Pons (tissue), 1 donor: Measurements from ENCODE around the gene GON4L.
"Not testable (repeated sequence)": the region's sequence is repeated elsewhere in the genome, so short reads cannot be mapped to it uniquely, and the experiment has no call there.

ENCODE experiments used
- DNase-seq: peaks from one replicate; pipeline ENCODE4 v3.0.0-alpha.2; 2016; ENCODE audit warnings: low spot score

Gene GON4L

DNA sequence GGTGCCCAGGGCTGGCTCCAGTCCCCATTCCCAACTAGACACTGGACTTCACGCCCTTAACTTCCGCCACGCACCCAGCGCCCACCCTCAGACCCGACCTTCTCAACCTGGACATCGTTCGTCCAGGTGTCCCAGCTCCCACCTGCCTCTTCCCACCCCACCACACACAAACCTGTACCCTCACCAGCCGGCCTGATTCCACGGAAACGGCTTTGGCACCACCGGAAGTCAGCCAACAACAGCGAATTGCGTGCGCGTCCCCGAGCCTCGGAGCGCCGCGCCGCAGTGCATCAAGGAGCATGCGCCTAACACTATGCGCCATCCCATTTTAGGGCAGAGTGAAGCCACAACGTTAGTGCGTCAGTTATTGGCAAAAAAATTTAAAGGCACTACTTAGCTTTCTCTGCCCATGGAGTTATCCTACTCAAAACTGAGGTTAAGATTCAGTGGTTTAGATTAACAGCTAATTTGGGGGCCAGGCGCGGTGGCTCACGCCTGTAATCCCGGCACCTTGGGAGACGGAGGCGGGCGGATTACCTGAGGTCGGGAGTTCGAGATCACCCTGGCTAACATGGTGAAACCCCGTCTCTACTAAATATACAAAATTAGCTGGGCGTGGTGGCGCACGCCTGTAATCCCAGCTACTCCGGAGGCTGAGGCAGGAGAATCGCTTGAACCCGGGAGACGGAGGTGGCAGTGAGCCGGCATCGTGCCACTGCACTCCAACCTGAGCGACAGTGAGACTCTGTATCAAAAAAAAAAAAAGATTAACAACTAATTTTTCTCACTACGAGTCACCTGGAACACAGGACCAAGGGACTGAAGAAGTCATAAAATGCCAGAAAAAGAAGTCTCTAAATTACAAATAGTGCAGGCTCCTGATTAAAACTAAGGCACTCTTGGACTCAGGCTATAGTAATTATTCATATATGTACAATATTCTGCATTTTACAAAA, at the start of gene GON4L:
Gene GON4L (minus strand): TSS at position 240 of the 956 bp plus-strand sequence. CDS start 3,434 bp downstream, outside the sequence.
- DNase-seq: peak; percentile 95

GRCh38 chr1:155904261-155904660, 47.2 kb upstream of the GON4L start:
- DNase-seq: no peak

DNA sequence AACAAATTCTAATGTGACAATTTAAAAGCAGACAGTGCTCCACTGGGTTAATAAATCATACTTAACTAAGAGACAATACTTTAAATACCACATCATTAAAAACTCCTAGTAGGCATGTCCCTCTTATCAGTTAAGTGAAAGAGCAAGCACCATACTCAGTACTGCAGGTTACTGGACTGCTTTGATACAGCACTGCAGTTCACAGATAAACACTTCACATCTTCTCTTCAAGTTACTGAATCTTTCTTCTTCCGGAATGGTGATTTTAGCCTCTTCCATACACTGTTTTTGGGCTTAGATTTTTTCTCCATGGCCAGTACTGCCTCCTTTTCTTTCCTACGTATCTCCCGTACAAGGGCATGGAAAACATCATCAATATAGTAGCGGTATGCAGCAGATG, 43.1 kb upstream of the GON4L start:
- DNase-seq: no peak

DNA sequence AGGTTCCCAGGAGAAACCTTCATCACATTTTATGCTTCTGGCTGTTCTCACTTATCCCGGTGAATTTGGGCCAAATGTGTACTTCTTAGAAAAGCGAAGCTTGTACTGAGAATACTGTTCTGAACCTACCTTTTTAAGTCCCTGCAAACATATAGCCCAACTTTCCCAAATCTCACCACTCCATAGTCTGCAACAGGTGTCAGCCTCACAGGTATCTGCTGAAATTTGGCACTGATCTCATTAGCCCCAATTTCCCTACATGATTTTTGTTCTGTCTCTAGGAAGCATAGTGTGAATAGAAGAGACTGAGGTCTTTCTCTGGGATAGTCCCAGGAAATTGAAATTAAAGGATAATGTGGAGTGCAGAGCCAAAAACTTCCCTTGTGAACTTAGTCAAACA, 42.7 kb upstream of the GON4L start:
- DNase-seq: no peak

DNA sequence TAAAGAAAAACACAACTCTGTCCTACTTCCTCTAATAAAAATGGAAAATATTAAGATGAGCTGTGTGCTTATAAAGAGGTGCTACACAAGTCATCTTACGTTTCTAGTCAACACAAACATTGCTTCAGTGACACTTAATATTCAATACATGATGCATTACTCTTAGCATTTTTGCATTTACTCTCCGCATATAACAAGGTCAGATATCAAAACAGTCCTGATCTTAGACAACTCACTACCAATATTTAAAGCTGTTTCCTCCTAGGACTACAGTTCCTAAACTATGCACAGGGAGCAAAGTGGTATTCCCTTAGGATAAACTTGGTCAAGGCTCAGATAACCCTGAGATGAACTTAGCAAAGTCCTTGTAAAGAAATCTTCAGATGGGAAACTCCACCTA, 41.9 kb upstream of the GON4L start:
- no peak for DNase-seq

- no peak for DNase-seq
Measured at GRCh38 chr1:155897746-155898145, 40.7 kb upstream of the GON4L start.

DNA sequence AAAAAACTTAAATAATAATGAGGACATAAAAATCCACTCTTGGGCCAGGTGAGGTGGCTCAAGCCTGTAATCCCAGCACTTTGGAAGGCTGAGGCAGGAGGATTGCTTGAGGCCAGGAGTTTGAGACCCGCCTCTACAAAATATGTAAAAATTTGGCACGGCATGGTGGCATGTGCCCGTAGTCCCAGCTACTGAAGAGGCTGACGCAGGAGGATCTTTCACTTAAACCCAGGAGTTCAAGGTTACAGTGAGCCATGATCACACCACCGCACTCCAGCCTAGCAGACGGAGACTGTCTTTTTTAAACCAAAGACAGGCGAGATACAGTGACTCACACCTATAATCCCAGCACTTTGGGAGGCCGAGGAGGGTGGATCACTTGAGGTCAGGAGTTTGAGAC, 39.5 kb upstream of the GON4L start:
- not testable (repeated sequence) for DNase-seq

- not testable (repeated sequence) for DNase-seq
Measured at GRCh38 chr1:155895617-155896016, 38.6 kb upstream of the GON4L start.

DNA sequence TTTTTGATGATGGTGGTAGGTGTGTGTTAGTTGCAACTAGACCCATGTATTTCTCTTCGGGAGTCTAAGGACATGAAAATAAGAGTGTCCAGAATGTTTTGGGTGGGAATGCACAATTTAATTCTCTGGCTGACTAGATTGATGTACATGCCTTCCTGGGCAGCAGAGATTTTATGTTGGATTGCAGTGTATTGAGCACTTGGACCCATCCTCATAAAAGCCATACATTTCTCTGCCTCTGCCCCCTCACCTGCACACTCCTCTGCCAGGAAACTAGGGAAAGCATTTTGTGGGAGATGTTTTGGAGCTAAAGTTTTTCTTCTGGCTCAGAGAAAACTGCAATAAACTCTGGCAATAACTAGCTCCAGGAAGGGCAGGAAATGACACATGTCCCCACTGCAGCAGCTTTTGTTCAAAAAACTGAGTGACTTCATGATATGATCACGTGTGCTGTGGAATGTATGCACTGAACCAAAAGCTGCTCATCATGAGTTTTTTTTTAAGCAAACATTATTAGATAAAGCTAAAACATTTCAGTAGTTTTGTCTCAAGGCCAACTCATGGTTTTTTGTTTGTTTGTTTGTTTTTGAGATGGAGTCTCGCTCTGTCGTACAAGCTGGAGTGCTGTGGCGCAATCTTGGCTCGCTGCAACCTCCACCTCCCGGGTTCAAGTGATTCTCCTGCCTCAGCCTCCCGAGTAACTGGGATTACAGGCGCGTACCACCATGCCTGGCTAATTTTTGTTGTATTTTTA, 36.6 kb upstream of the GON4L start:
- no peak for DNase-seq

DNA sequence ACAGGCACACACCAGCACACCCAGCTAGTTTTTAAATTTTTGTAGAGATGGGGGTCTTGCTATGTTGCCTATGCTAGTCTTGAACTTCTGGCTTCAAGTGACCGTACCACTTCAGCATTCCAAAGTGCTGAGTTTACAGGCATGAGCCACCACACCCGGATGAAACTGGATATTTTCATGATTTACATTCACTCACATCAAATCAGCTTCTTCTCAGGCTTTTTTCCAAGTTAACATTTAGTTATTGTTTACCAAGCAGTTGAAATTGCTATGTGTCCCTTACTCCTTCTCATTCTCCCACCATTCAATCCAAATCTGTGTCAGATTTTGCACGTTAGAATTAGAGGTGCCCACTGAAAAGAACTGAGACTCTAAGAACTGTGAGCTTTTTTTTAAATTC, 35.8 kb upstream of the GON4L start:
- DNase-seq: no peak

- DNase-seq: no peak
Measured at GRCh38 chr1:155890251-155890650, 33.2 kb upstream of the GON4L start.

DNA sequence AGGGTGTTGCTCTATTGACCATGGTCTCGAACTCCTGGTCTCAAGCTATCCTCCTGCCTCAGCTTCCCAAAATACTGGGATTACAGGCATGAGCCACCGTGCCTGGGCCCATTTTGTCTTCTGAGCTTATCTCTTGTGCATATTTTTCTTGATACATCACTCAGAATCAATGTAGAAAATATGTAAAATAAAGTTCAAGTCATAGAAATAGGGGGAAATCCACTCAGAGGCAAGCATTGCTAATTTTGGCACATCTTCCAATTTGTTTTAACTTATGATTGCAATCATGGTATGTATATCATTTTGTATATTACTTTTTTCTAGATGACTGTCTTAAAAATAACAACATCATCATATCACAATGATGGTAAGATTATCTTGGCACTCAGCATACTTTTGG, 32.6 kb upstream of the GON4L start:
- no peak for DNase-seq

DNA sequence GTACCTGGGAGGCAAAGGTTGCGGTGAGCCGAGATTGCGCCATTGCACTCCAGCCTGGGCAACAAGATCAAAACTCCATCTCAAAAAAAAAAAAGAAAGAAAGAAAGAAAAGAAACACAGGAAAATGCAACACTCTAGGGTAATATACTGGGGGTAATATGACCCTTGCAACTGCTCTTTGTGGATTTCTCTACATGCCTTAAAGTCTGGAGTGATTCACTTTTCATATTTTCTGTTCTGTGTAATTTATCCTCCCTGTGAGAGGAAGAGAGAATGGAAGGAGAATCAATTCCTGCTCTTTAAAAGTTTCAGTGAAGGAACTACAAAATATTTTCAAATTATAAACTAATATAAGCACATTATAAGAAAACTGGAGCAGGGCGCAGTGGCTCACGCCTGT, 31.5 kb upstream of the GON4L start:
- no peak for DNase-seq

GRCh38 chr1:155884982-155885381, 28.0 kb upstream of the GON4L start:
- DNase-seq: no peak

DNA sequence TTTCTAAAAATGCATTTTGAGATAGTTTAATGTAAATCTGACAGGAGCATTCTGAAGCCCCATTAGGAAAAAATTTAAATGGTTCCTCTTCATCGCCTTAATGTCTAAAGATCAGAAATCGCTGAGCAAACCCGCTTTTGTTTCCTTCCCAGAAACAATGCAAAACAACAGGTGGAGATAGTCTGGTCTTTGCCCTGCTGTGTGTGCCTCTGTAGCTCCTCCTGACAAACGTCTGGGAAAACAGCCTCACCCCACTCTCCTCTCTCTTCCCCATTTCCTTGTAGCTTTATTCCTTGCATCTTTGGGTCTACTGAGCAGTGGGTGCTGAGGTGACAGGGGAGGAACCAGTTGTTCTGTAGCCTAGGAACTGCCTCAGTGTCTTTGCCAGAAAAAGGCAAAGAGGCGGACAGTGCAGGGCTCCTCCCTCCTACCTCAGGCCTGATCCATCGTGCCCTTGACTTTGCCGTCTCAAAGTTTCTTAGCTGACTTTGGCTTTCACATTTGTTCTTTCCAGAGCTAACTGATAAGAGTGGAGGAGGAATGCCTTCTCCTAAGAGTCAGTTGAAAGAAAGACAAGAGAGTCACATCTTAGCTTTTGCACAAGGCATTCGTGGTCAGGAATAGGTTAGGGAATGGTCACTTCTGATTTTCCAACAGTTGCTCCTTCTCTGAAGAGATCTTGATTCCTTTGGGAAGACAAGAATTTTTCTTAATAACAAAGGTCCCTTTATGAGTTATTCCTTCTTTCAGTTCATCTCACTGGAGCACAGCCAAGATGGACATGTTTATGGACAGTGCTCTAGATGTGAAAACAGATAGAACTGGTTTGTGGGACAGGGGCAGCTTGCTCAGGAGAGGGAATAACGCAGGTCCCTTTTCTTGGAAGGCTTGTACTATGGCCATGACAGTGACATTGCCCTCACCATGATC, 27.3 kb upstream of the GON4L start:
- no peak for DNase-seq

- no peak for DNase-seq
Measured at GRCh38 chr1:155882766-155883165, 25.8 kb upstream of the GON4L start.

DNA sequence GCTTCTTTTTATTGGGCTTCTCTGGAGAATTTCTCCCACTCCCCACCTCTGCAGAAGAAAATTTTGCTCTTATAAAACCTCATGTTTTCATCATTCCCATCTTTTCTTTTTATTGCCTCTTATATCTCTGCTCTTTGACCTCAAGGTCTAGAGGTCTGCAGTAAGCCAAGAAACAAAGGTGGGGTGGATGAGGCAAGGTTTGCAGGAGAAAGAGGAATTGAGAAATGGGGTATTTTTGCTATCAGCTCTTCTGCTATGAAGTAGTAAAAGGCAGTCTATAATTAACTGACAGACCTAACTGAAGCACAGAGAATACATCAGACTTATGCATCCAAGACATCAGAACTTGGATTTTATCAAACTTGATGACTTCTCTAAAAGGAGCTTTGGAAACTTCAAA, 25.2 kb upstream of the GON4L start:
- no peak for DNase-seq

DNA sequence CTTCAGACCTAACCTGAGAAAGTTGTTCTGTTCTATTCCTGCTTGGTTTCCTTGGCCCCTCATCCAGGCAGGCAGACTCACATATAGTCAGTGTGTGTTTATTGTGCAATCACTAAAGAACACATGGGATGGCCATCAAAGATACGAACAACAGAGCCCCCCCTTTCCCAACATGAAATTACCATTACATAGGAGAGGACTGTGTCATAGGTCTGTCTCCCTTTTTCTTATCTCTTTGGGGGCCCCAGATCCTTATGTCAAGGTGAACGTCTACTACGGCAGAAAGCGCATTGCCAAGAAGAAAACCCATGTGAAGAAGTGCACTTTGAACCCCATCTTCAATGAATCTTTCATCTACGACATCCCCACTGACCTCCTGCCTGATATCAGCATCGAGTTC, 23.9 kb upstream of the GON4L start:
- DNase-seq: no peak

DNA sequence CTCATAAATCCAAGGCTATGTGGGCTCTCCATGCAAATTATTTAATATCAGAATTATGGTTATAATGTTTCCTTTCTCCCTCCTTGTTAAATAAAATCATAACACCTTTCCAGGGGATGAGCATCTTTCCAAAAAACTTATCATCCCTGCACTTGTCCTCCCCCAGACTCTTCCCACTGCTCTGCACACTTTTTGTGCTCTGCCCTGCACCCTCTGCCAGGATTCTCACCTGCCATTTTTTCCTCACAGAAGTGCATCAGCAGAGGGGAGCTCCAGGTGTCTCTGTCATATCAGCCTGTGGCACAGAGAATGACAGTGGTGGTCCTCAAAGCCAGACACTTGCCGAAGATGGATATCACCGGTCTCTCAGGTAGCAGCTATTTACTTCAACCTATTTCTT, 23.2 kb upstream of the GON4L start:
- no peak for DNase-seq

GRCh38 chr1:155877945-155878344, 20.9 kb upstream of the GON4L start:
- DNase-seq: no peak

GRCh38 chr1:155873860-155874259, 16.8 kb upstream of the GON4L start:
- DNase-seq: no peak

- peak; percentile 93 for DNase-seq
Measured at GRCh38 chr1:155872527-155872926, 15.5 kb upstream of the GON4L start.
